Glomerular visceral epithelial cell (primary cell): ENCODE data around the gene GRIP2.

ENCODE experiments used
- DNase-seq: peaks from one replicate; pipeline ENCODE4 v3.0.0-alpha.2; 2016; ENCODE audit errors: extremely low spot score

The GRIP2 gene

GRCh38 chr3:14506626-14507304 lies 33.4 kb downstream of the GRIP2 start:
- no peak for DNase-seq

- DNase-seq: no peak
Measured at GRCh38 chr3:14505803-14506500, 34.2 kb downstream of the GRIP2 start.

GRCh38 chr3:14505001-14505802 lies 34.9 kb downstream of the GRIP2 start:
- DNase-seq: no peak

- no peak for DNase-seq
Measured at GRCh38 chr3:14503706-14504065, 36.5 kb downstream of the GRIP2 start.

DNA sequence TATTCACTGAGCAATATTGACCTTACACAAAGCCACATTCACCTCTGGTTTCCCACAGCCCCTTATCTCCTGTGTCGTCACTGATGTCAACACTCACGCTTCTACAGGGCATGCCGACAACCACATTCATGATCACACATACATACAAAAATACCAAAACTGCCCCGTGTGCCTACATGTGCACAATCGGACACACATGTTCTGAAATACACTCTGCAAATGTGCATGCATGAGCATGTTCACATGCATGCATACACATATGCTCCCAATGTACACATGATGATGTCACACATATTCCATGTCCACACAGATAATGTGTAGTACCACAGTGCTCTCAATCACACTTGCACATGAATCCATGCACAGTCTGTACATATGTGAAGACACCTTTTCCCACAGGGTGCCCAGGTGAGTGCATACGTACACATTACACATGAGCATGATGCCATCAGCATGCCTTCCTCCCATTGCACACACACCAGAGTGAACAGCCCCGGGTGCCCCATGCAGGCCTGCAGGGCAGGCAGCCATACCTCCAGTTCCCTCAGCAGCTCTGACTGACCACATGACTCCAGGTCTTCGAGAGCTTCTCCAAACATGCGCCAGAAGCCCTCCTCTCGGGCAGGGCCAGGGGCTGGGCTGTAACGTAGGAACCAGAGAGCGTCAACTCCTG lies 37.0 kb downstream of the GRIP2 start:
- no peak for DNase-seq

DNA sequence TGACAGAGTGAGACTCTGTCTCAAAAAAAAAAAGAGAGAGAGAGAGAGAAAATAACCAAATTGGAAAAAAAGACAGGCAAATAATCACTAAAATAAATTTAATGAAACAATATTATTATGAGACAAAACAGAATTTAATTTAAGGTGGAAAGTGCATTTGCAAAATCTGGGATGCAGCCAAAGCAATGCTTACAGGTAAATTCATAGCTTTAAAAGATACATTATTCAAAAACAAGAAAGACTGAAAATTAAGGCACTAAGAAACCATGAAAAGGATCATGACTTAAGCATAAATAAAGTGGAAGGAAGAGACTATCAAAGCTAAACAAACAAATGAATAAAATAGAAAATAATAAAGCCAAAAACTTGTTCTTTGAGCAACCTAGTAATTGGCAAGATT lies 37.7 kb downstream of the GRIP2 start:
- no peak for DNase-seq

GRCh38 chr3:14497321-14497720 lies 42.8 kb downstream of the GRIP2 start:
- DNase-seq: no peak

DNA sequence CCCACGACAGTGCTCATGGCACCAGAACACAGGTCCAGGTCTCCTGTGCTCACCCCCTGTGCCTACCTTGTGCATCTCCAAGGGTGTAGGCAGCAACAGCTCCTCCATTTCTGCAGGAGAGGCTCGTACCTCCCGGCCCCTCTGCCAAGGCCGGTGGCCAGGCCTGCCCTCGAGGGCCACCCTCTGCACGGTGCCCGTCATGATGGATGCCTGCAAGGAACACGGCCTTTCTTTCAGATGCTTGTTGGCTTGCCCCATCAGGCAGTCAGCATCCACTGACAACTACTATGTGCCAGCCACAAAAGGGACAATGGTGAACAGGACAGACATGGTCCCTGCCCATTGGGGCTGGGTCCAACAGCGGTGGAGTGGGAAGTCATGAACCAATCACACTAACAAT lies 43.8 kb downstream of the GRIP2 start:
- no peak for DNase-seq

DNA sequence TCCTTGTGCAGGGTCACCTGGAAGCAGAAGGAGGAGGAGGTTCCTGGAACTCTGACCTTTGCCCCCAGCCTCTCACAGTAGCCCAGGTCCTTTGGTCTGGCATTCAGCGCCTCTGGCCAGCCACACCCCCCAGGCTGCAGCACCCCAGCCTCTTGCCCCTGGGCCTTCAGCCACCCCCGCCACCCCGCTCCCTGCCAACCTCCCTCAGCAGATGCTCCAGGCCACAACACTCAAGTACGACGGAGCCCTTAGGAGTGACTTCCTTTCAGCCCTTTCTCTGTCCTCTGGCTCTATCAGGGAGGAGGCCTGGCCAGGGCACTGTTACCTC lies 45.2 kb downstream of the GRIP2 start:
- DNase-seq: no peak

- no peak for DNase-seq
Measured at GRCh38 chr3:14494279-14494972, 45.7 kb downstream of the GRIP2 start.

GRCh38 chr3:14492948-14493881 lies 46.9 kb downstream of the GRIP2 start:
- DNase-seq: no peak

DNA sequence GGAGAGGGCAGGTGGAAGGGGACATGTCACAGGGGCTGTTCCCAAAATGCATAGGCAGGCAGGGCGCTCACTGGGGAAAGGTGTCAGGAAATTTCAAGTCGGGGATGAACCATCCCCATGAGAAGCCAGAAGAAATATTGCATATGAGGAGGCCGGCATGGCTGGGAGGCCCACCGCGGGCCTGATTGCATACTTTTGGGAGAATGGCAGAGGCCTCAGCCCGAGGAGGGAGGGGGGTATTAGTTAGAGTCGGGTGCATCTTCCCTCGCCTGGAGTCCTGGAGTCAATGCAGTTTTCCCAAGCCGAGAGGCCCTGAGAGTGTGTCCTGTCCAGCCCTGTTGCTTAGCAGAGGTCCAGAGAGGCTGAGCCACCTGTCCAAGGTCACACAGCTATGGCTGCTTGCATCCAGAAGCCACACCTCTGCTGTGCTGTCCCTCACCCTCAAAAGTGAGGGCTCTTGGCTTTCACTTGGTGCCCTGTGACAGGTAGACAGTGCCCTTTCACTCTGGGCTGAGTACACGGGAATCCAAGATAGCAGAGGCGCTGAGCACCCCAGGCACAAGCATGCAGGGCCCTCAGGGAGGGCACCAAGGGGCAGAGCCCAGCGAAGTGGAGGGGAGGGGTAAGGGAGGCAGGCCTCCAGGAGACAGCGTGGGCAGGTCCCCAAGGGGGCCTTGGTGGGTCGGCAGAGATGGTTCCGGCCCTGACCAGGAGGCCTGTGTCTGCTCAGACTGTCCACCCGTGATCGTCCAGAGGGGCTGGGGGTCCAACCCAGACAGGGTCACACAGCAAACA lies 48.5 kb downstream of the GRIP2 start:
- DNase-seq: no peak

GRCh38 chr3:14490831-14491230 lies 49.3 kb downstream of the GRIP2 start:
- DNase-seq: no peak

GRCh38 chr3:14490255-14490654 lies 49.9 kb downstream of the GRIP2 start:
- DNase-seq: no peak

- no peak for DNase-seq
Measured at GRCh38 chr3:14489641-14490040, 50.5 kb downstream of the GRIP2 start.

- DNase-seq: no peak
Measured at GRCh38 chr3:14488286-14489041, 51.7 kb downstream of the GRIP2 start.

GRCh38 chr3:14487821-14488220 lies 52.3 kb downstream of the GRIP2 start:
- no peak for DNase-seq

DNA sequence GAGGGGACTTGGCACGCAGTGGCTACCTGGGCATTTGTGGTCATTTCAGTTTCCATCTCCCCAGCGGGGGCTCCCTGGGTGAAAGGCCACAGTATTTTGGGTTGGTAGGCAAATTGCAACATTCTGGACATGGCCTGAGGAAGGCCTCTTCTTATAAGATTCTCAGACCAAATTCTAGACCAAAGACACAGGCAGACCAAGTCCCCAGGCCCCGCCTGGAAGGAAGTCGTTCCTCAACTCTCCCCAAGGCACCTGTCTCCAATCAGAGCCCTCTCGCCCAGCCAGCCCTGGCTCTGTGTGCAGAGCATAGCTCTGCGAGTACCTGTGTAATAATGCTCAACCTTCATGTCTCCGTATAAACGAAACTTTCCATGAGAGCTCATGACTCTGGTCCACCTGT lies 53.1 kb downstream of the GRIP2 start:
- no peak for DNase-seq

DNA sequence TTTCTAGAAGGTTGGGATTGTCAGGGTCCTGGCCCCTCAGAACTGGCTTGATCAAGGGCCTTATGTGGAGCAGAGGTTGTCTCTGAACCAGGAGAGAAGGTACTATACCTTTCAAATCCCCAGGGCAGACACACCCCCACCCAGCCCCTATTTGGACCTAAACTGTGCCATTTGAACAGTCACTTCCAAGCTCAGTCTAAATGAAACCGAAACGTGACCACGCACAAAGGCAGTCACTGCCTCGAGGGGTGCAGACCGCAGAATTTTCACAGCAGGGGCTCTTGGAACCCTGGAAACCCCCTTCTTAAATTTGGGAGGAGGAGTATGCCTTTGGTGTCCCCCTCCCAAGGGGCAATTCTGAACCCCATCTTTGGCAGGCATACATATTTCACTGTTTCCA lies 53.7 kb downstream of the GRIP2 start:
- no peak for DNase-seq
